Suprapubic skin (tissue), 4 donors: Measurements from ENCODE around the gene NAV3. TPM values are rescaled to one million over a fixed set of nuclear protein-coding genes. Genes with fewer than 3 reads are reported as not detected.

Source experiments
- DNase-seq, 2 donors: peaks; one replicate each; pipeline ENCODE4 v3.0.0-alpha.2; 2019; ENCODE audit warnings: low spot score in 2 of 2
- H3K27ac ChIP-seq: fragments of 200-600 bp; sonication (generic); one replicate; pipeline ENCODE4 v1.5.1; 2019
- H3K27me3 ChIP-seq: fragments of 200-600 bp; sonication (generic); one replicate; pipeline ENCODE4 v1.5.1; 2019
- H3K36me3 ChIP-seq: fragments of 200-600 bp; sonication (generic); one replicate; pipeline ENCODE4 v1.5.1; 2019
- H3K4me1 ChIP-seq: fragments of 200-600 bp; sonication (generic); one replicate; pipeline ENCODE4 v1.5.1; 2019
- H3K4me3 ChIP-seq: fragments of 200-600 bp; sonication (generic); one replicate; pipeline ENCODE4 v1.5.1; 2019; ENCODE audit warnings: mild to moderate bottlenecking
- H3K9me3 ChIP-seq: fragments of 200-600 bp; sonication (generic); one replicate; pipeline ENCODE4 v1.5.1; 2019
- EP300 ChIP-seq: sonication (generic); formaldehyde crosslinking; IDR thresholded peaks from one replicate; pipeline ENCODE4 v1.6.1; 2017; ENCODE audit warnings: antibody characterized with exemption
- POLR2A ChIP-seq, 2 donors: fragments of 450-650 bp; IDR thresholded peaks; one replicate each; pipeline ENCODE4 v1.6.1; 2017; ENCODE audit warnings: antibody characterized with exemption in 2 of 2, mild to moderate bottlenecking in 2 of 2, moderate library complexity in 2 of 2
- POLR2AphosphoS5 ChIP-seq, 3 donors: sonication (generic); formaldehyde crosslinking; IDR thresholded peaks; one replicate each; pipeline ENCODE4 v1.6.1; 2017; ENCODE audit warnings: antibody characterized with exemption in 3 of 3
- WGBS: methylation state at CpG from one replicate; pipeline ENCODE4 v1.1.5; 2018; 5-methylcytosine and 5-hydroxymethylcytosine counted together
- total RNA-seq, 4 donors: library from RNA; depleted of rRNA; stranded (reverse); fragments of >200 nt; gene quantifications; one replicate each; pipeline ENCODE4 v1.1.0, GENCODE V29; 2016
- TF ChIP-seq, protein P1 (sequence below), 2 donors: fragments of 200-600 bp in 1 of 2; fragments of 450-650 bp in 1 of 2; sonication (generic) in 1 of 2; IDR thresholded peaks; one replicate each; pipeline ENCODE4 v1.5.1; 2016 to 2019; ENCODE audit warnings: antibody characterized with exemption in 2 of 2, mild to moderate bottlenecking in 1 of 2, moderate library complexity in 1 of 2

The NAV3 gene
- total RNA-seq, 4 donors from 2014 or later, result 11.7 to 20.9 (median 15.7) TPM

GRCh38 chr12:78088391-78088832 lies 257.7 kb downstream of the NAV3 start:
- H3K36me3 ChIP-seq, result no peaks in the 10 kb centered on the region
- WGBS, result 73% methylated on average over 3 of the region's 3 CpGs
- no peak overlapping the region for H3K27ac ChIP-seq
- H3K27me3 ChIP-seq, result no peaks in the 10 kb centered on the region
- TF ChIP-seq POLR2A (IDR thresholded peaks at IDR 0.05), result no peak
- TF ChIP-seq, protein P1, sequence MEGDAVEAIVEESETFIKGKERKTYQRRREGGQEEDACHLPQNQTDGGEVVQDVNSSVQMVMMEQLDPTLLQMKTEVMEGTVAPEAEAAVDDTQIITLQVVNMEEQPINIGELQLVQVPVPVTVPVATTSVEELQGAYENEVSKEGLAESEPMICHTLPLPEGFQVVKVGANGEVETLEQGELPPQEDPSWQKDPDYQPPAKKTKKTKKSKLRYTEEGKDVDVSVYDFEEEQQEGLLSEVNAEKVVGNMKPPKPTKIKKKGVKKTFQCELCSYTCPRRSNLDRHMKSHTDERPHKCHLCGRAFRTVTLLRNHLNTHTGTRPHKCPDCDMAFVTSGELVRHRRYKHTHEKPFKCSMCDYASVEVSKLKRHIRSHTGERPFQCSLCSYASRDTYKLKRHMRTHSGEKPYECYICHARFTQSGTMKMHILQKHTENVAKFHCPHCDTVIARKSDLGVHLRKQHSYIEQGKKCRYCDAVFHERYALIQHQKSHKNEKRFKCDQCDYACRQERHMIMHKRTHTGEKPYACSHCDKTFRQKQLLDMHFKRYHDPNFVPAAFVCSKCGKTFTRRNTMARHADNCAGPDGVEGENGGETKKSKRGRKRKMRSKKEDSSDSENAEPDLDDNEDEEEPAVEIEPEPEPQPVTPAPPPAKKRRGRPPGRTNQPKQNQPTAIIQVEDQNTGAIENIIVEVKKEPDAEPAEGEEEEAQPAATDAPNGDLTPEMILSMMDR (IDR thresholded peaks at IDR 0.05), result no peak
- TF ChIP-seq POLR2AphosphoS5 (IDR thresholded peaks at IDR 0.05), result no peak
- no peak for TF ChIP-seq EP300
- H3K4me3 ChIP-seq, result no peak overlapping the region
- H3K4me1 ChIP-seq, result no peaks in the 10 kb centered on the region
- no peaks in the 10 kb centered on the region for H3K9me3 ChIP-seq
- no peak for DNase-seq

GRCh38 chr12:78090266-78090665 lies 259.6 kb downstream of the NAV3 start:
- no peak for DNase-seq
- H3K27me3 ChIP-seq, result no peaks in the 10 kb centered on the region
- TF ChIP-seq, protein P1 (IDR thresholded peaks at IDR 0.05), result no peak
- TF ChIP-seq EP300 (no peak), POLR2AphosphoS5 (IDR thresholded peaks at IDR 0.05) (no peak), POLR2A (IDR thresholded peaks at IDR 0.05) (no peak)
- no peaks in the 10 kb centered on the region for H3K4me1 ChIP-seq
- H3K36me3 ChIP-seq, result no peaks in the 10 kb centered on the region
- H3K27ac ChIP-seq, result no peak overlapping the region
- no peak overlapping the region for H3K4me3 ChIP-seq
- no peaks in the 10 kb centered on the region for H3K9me3 ChIP-seq

DNA sequence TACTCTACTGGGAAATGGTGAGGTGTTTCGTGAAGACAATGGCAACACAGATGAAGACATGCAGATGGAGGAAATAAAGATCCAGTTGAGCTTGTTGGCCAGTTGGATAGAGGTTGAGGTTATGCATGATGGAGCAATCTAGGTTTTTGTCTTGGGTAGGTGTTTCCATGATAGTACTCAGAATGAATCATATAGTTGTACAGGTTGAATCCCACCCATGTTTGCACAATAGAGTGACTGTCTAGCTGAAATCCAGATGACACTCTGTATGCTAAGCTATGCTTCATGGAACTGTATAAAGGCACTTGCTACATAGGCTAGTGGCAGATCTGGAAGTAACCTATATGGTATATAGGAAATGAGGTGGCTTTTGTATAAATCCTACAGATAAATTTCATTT lies 264.9 kb downstream of the NAV3 start:
- no peak for DNase-seq
- Histone ChIP-seq H3K27ac (no peak overlapping the region), H3K9me3 (no peaks in the 10 kb centered on the region), H3K4me1 (peaks cover 5% of the 10 kb centered on the region), H3K27me3 (no peaks in the 10 kb centered on the region), H3K36me3 (no peaks in the 10 kb centered on the region), H3K4me3 (no peak overlapping the region)
- TF ChIP-seq POLR2AphosphoS5 (IDR thresholded peaks at IDR 0.05) (no peak), EP300 (no peak), POLR2A (IDR thresholded peaks at IDR 0.05) (no peak)
- TF ChIP-seq, protein P1 (IDR thresholded peaks at IDR 0.05), result no peak
- 79% methylated on average over 1 of the region's 1 CpG for WGBS

GRCh38 chr12:78096909-78097597 lies 266.4 kb downstream of the NAV3 start:
- 28% methylated on average over 2 of the region's 2 CpGs for WGBS

GRCh38 chr12:78099806-78100205 lies 269.1 kb downstream of the NAV3 start:
- Histone ChIP-seq H3K4me1 (peaks cover 5% of the 10 kb centered on the region), H3K27ac (no peak overlapping the region), H3K27me3 (no peaks in the 10 kb centered on the region), H3K9me3 (no peaks in the 10 kb centered on the region), H3K36me3 (no peaks in the 10 kb centered on the region), H3K4me3 (no peak overlapping the region)
- TF ChIP-seq POLR2AphosphoS5 (IDR thresholded peaks at IDR 0.05), result no peak
- no peak for TF ChIP-seq POLR2A (IDR thresholded peaks at IDR 0.05)
- TF ChIP-seq EP300, result no peak
- TF ChIP-seq, protein P1 (IDR thresholded peaks at IDR 0.05), result no peak
- 81% methylated on average over 2 of the region's 2 CpGs for WGBS
- DNase-seq, result no peak

More at GRCh38 chr12:78096909-78097597, 266.4 kb downstream of the NAV3 start:
- no peak overlapping the region for H3K27ac ChIP-seq
- H3K4me3 ChIP-seq, result no peak overlapping the region
- H3K9me3 ChIP-seq, result no peaks in the 10 kb centered on the region
- H3K4me1 ChIP-seq, result peaks cover 5% of the 10 kb centered on the region
- no peaks in the 10 kb centered on the region for H3K36me3 ChIP-seq
- DNase-seq, result no peak
- TF ChIP-seq, protein P1 (IDR thresholded peaks at IDR 0.05), result no peak
- TF ChIP-seq POLR2AphosphoS5 (IDR thresholded peaks at IDR 0.05), result no peak
- no peak for TF ChIP-seq POLR2A (IDR thresholded peaks at IDR 0.05)
- no peak for TF ChIP-seq EP300
- no peaks in the 10 kb centered on the region for H3K27me3 ChIP-seq
